ENCODE data around the gene AGAP4. TPM values are rescaled to one million over a fixed set of nuclear protein-coding genes. Genes with fewer than 3 reads are reported as not detected.
"Not testable (repeated sequence)": the region's sequence is repeated elsewhere in the genome, so short reads cannot be mapped to it uniquely, and the experiment has no call there.

The AGAP4 gene
- total RNA-seq, 1 donor = 4.2 TPM

DNA sequence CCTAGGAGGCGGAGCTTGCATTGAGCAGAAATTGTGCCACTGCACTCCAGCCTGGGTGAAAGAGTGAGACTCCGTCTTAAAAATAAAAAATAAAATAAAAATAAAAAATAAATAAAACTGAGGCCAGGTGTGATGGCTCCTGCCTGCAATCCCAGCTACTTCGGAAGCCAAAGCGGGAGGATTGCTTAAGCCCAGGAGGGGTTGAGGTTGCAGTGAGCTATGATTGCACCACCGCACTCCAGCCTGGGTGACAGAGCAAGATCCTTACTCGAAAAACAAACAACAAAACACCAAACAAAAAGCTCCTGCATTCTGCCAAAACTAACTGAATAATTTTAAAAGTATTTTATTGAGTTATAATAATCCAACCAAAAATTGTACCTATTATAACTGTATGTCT is 36.2 kb downstream of the AGAP4 start:
- H3K9me3 ChIP-seq (ENCODE audit: low read depth, low read length) = no peaks in the 10 kb centered on the region
- H3K27me3 ChIP-seq (ENCODE audit: insufficient read depth, low read length) = no peaks in the 10 kb centered on the region
- no peak overlapping the region for H3K4me3 ChIP-seq (ENCODE audit: low read length)
- peaks cover 5% of the 10 kb centered on the region for H3K4me1 ChIP-seq (ENCODE audit: insufficient read depth, low read length)

- H3K9me3 ChIP-seq (ENCODE audit: low read depth, low read length) = no peaks in the 10 kb centered on the region
- H3K27me3 ChIP-seq (ENCODE audit: insufficient read depth, low read length) = no peaks in the 10 kb centered on the region
- H3K4me1 ChIP-seq (ENCODE audit: insufficient read depth, low read length) = peaks cover 5% of the 10 kb centered on the region
- H3K4me3 ChIP-seq (ENCODE audit: low read length) = no peak overlapping the region
Measured at GRCh38 chr10:45809837-45810236, 37.5 kb downstream of the AGAP4 start.

GRCh38 chr10:45804996-45805395 is 42.3 kb downstream of the AGAP4 start:
- not testable (repeated sequence) for H3K27me3 ChIP-seq (ENCODE audit: insufficient read depth, low read length); H3K4me1 ChIP-seq (ENCODE audit: insufficient read depth, low read length)

DNA sequence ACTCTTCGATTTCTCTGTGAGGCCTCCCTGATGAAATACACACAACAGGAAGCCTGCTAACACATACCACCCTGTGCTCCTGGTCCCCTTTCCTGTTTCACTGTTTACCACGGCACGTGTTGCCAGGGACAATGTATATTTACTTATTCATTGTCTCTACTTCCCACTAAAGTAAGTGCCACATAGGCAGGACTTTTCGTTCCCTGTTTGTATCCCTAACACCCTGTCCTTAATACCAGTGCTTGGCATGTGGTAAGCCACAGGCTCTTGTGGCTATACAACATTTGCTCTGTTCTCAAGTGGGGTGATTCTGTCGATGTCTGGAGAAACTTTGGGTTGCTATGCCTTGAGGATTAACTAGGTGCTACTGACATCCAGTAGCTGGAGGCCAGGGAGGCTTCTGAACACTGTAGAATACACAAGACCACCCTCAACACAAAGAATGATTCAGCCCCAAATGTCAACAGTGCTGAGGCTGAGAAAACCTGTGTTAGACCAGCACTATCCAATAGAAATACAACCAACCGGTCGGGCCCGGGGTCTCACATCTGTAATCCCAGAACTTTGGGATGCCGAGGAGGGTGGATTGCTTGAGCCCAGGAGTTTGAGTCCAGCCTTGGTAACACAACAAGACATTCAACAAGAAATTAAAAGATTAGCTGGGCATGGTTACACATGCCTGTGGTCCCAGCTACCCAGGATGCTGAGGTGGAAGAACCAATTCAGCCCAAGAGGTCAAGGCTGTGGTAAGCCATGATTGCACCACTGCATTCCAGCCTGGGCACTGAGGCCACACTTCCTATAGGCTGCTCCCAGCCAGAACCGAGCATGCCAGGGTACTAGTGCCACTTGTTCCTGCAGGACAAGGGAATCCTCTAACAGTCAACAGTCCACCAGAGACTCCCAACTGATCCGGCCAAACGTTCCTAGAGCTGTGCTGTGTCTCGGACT is 44.0 kb downstream of the AGAP4 start:
- H3K27me3 ChIP-seq (ENCODE audit: insufficient read depth, low read length); H3K4me3 ChIP-seq (ENCODE audit: low read length); H3K9me3 ChIP-seq (ENCODE audit: low read depth, low read length); H3K4me1 ChIP-seq (ENCODE audit: insufficient read depth, low read length): not testable (repeated sequence)

More at GRCh38 chr10:45804996-45805395, 42.3 kb downstream of the AGAP4 start:
- H3K4me3 ChIP-seq (ENCODE audit: low read length); H3K9me3 ChIP-seq (ENCODE audit: low read depth, low read length): not testable (repeated sequence)

DNA sequence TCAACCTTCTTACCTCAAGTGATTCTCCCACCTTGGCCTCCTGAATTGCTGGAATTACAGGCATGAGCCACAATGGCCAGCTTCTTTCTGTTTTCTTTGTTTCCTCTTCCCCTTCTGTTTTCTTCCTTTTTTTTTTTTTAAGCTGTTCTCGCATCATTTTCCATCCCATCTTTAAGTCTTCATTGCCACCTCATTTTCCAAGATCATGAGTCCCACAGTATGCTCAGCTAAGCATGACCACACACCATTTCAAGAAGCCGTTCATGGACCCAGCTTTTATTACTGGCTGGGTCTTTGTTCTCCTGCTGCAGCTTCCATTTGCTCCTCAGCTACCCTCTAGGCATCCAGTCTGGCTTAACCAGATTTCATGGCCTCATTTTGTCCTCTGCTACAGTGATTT is 52.5 kb downstream of the AGAP4 start:
- H3K4me3 ChIP-seq (ENCODE audit: low read length); H3K27me3 ChIP-seq (ENCODE audit: insufficient read depth, low read length); H3K4me1 ChIP-seq (ENCODE audit: insufficient read depth, low read length); H3K9me3 ChIP-seq (ENCODE audit: low read depth, low read length): not testable (repeated sequence)

DNA sequence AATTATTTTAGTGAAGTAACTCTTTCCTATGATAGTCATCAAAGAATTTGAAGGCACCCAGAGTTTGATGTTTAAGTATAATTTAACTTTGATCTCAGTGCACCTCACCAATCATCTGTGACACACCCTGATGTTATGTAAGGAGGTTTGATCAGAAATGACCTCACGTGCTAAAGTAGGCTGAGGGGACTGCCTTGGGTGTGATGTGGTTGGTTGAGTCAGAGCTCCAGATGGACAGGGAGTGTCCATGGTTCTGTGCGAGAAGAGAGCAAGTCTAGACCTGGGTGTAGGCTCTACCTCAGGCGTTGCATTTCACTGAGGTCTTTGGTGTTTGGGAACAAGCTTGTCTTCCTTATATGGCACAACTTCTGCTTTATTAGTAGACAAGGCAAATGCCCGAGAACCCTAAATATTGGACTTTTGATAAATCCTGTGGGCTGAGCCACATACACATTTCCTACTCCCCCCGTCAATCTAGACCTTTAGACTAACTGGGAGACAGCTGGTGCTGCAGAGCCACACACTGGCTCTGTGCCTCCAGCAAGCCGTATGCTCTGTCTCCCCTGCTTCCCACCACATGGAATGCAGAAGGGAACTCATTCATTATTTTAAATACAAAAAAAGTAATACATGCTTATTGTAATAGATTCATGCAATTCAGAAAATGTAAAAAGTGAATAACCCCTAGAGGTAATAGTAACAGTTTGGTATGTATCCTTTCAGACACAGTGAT is 56.4 kb downstream of the AGAP4 start:
- not testable (repeated sequence) for H3K4me3 ChIP-seq (ENCODE audit: low read length); H3K27me3 ChIP-seq (ENCODE audit: insufficient read depth, low read length); H3K4me1 ChIP-seq (ENCODE audit: insufficient read depth, low read length); H3K9me3 ChIP-seq (ENCODE audit: low read depth, low read length)

GRCh38 chr10:45789991-45790390 is 57.3 kb downstream of the AGAP4 start:
- H3K27me3 ChIP-seq (ENCODE audit: insufficient read depth, low read length); H3K9me3 ChIP-seq (ENCODE audit: low read depth, low read length); H3K4me1 ChIP-seq (ENCODE audit: insufficient read depth, low read length); H3K4me3 ChIP-seq (ENCODE audit: low read length): not testable (repeated sequence)

- H3K4me1 ChIP-seq (ENCODE audit: insufficient read depth, low read length); H3K4me3 ChIP-seq (ENCODE audit: low read length); H3K9me3 ChIP-seq (ENCODE audit: low read depth, low read length); H3K27me3 ChIP-seq (ENCODE audit: insufficient read depth, low read length): not testable (repeated sequence)
Measured at GRCh38 chr10:45787212-45787741, 60.0 kb downstream of the AGAP4 start.

DNA sequence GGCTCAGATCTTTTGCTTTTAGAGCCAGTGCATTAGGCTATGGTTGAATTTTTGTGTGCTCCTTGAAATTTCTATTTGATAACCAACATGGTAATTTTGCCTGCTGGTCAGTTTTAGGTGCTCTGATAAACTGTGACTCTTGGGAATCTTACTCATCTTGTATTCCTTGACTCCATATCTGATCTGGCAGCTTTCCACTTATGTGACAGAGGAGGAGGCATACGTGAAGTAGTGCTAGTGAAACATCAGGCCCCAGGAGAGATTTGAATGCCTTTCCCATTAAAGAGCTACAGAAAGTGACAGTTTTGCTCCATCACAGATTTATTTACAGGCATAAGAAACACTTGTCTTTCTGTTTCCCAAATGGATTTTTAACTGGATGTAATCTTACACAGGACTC is 61.1 kb downstream of the AGAP4 start:
- H3K27me3 ChIP-seq (ENCODE audit: insufficient read depth, low read length); H3K4me3 ChIP-seq (ENCODE audit: low read length); H3K4me1 ChIP-seq (ENCODE audit: insufficient read depth, low read length): not testable (repeated sequence)

More for the DNA sequence above, 61.1 kb downstream of the AGAP4 start:
- H3K9me3 ChIP-seq (ENCODE audit: low read depth, low read length) = not testable (repeated sequence)

Other genes starting within 250 kb of the AGAP4 start
- gene ZFAND4, start 174.7 kb downstream of the AGAP4 start, total RNA-seq = 33.1 TPM
- gene WASHC2C, start 120.2 kb downstream of the AGAP4 start, total RNA-seq = 45.4 TPM
- 39.8 TPM for gene TIMM23, start 125.0 kb upstream of the AGAP4 start, total RNA-seq
- 265 TPM for gene NCOA4, start 183.1 kb upstream of the AGAP4 start, total RNA-seq
- not detected for gene MSMB, start 198.8 kb upstream of the AGAP4 start, total RNA-seq